BJ (cell line): ENCODE data around the gene PCSK1. TPM values are rescaled to one million over a fixed set of nuclear protein-coding genes. Genes with fewer than 3 reads are reported as not detected.
"Not testable (repeated sequence)": the region's sequence is repeated elsewhere in the genome, so short reads cannot be mapped to it uniquely, and the experiment has no call there.

Source experiments
- CTCF ChIA-PET: fragments of 350-600 bp; formaldehyde crosslinking; extraction: SDS; loops from one replicate; lab custom pipeline; 2021; ENCODE audit warnings: antibody characterized with exemption, inconsistent platforms; lab: Yijun Ruan, JAX
- POLR2A ChIA-PET: fragments of 300-600 bp; sonication (Branson Sonifier 250); formaldehyde crosslinking; extraction: SDS; loops from one replicate; lab custom pipeline; 2021; ENCODE audit warnings: antibody characterized with exemption; lab: Charles Lee
- DNase-seq: peaks from one replicate; pipeline ENCODE4 v3.0.0-alpha.2; 2011; ENCODE audit warnings: low read depth
- H3K27me3 ChIP-seq: 2 replicates; pipeline ENCODE4 v1.6.0; 2011; ENCODE audit warnings: low read length; ENCODE audit not compliant: control insufficient read depth, insufficient read depth
- H3K36me3 ChIP-seq: 2 replicates; pipeline ENCODE4 v1.5.1; 2011; ENCODE audit warnings: low read length; ENCODE audit not compliant: control insufficient read depth, insufficient read depth
- H3K4me3 ChIP-seq: 2 replicates; pipeline ENCODE4 v1.5.1; 2011; ENCODE audit warnings: low read depth, mild to moderate bottlenecking, control low read depth, low read length
- CTCF ChIP-seq: IDR thresholded peaks from 2 replicates; pipeline ENCODE4 v1.5.1; 2011; ENCODE audit warnings: low read depth, mild to moderate bottlenecking, control low read depth, inconsistent platforms, low read length, moderate library complexity; ENCODE audit not compliant: insufficient read depth
- polyA plus RNA-seq: library from polyadenylated mRNA; depleted of rRNA; stranded (reverse); fragments of >200 nt; gene quantifications from 2 replicates; pipeline ENCODE4 v1.2.3, GENCODE V29; 2011

The PCSK1 gene
- polyA plus RNA-seq, 1 experiment, result 0.11 TPM

- no peaks in the 10 kb centered on the region for H3K27me3 ChIP-seq
- no peak overlapping the region for H3K4me3 ChIP-seq
- no peaks in the 10 kb centered on the region for H3K36me3 ChIP-seq
- DNase-seq, result no peak
- ChIA-PET POLR2A (no interaction called here), CTCF (no interaction called here)
- TF ChIP-seq CTCF, result no peak
Measured at GRCh38 chr5:96372726-96373380, 60.2 kb downstream of the PCSK1 start.

- H3K4me3 ChIP-seq, result no peak overlapping the region
- no peaks in the 10 kb centered on the region for H3K27me3 ChIP-seq
- TF ChIP-seq CTCF, result no peak
- ChIA-PET CTCF (interaction anchor here (0.8 to 1.1 kb wide), 2 partner anchors 12 to 26 kb away, joined by 3 to 4 read pairs; no protein-coding TSS in a partner anchor), POLR2A (no interaction called here)
- no peaks in the 10 kb centered on the region for H3K36me3 ChIP-seq
- no peak for DNase-seq
Measured at GRCh38 chr5:96370976-96371375, 62.1 kb downstream of the PCSK1 start.

GRCh38 chr5:96367337-96367736, 65.7 kb downstream of the PCSK1 start:
- POLR2A ChIA-PET, H3K4me3 ChIP-seq, CTCF ChIA-PET, H3K36me3 ChIP-seq, H3K27me3 ChIP-seq, DNase-seq: not testable (repeated sequence)

GRCh38 chr5:96354237-96354636, 78.8 kb downstream of the PCSK1 start:
- no peak for TF ChIP-seq CTCF
- no peak for DNase-seq
- Histone ChIP-seq H3K4me3 (no peak overlapping the region), H3K36me3 (no peaks in the 10 kb centered on the region), H3K27me3 (no peaks in the 10 kb centered on the region)
- ChIA-PET POLR2A (no interaction called here), CTCF (interaction anchor here (1.3 kb wide), 1 partner anchor 9 kb away, joined by 4 read pairs; no protein-coding TSS in a partner anchor)

GRCh38 chr5:96353220-96353619, 79.8 kb downstream of the PCSK1 start:
- Histone ChIP-seq H3K4me3 (no peak overlapping the region), H3K36me3 (no peaks in the 10 kb centered on the region), H3K27me3 (no peaks in the 10 kb centered on the region)
- ChIA-PET POLR2A (no interaction called here), CTCF (interaction anchor here (0.7 to 1.3 kb wide), 2 partner anchors 8 to 1139 kb away, joined by 3 to 4 read pairs; no protein-coding TSS in a partner anchor)
- DNase-seq, result no peak
- TF ChIP-seq CTCF, result no peak
